GM21367 (cell line): ENCODE data around the gene GANC.
"Not testable (repeated sequence)": the region's sequence is repeated elsewhere in the genome, so short reads cannot be mapped to it uniquely, and the experiment has no call there.

Experiments used
- ATAC-seq: cut with Tn5 transposase; IDR thresholded peaks from one replicate; pipeline ENCODE4 v1.9.1; 2021; ENCODE audit not compliant: unreplicated experiment

The GANC gene

DNA sequence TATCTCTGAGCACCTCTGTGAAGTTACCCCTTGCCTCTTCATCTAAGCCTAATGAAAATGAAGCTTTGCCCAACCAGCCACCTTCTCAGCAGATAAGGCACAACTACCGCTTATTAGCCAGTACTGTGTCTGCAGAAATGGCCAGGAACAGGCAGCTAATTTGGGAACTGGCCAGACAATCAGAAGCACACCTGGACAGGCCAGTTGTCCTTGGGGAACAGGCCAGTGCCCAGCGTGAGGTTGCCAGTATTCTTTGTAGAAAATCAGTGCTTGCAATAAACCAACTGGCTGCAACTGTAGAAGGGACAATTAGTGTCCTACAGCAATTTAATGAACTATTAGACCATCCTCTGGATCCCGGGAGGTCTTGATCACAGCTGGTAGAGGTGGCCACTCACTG is 10.7 kb downstream of the GANC start:
- ATAC-seq, result no peak

DNA sequence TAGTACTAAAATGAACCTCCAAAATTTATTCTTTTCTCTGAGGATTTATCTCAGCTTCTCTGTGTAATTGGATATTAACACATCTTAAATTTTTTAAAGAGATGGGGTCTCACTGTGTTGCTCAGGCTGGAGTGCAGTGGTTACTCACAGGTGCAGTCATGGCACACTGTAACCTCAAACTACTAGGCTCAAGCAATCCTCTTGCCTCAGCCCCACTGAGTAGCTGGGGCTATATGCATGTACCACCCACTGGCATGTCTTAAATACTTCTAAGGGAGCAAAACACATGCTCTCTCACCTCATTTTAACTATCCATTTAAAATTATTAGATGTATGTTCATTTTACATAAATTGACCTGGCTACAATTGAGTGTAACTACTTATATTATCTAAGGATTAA is 11.6 kb downstream of the GANC start:
- ATAC-seq, result no peak

DNA sequence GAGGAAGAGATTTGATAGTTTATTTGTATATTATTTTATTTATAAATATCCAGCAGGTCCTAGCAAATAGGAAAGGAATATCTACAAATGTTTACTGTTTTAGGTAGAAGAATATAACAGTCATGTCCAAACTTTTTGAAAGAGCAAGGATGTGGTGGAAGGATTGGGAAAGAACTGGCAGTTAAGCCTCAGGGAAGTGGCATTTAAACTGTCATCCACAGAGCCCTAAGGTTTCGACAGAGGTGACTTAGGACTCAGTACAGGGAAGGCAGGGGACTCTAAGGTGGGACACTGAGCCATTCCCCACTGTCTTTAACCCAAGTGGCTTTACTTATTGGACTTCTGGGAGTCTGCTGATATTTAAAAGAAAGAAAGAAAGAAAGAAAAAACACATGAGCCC is 12.0 kb downstream of the GANC start:
- no peak for ATAC-seq

DNA sequence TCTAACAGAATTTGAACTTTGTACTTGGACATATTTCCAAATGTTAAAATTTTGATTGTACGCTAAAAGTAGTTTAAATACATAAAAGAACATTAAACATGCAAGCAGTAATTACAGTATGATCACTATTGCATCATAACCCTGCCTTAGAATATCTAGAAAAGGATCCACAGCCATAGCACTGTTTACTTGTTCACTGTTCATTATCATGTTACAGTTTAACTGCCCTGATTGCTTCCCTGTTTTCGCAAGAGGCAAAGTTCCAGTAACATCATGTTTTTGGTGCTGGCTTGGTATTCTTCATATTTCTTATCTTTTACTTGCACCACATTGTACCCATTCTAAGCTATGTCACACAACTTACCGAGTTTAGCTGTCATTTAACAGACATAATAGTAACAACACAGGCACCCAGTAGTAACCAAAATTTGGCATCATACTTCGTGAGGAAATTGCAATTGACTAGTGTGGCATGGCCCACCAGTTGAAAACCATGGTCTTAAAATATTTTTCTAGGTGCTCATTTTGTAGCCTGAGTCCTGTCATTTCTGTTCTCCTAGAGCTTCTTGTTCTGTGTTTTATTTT is 13.5 kb downstream of the GANC start:
- no peak for ATAC-seq

DNA sequence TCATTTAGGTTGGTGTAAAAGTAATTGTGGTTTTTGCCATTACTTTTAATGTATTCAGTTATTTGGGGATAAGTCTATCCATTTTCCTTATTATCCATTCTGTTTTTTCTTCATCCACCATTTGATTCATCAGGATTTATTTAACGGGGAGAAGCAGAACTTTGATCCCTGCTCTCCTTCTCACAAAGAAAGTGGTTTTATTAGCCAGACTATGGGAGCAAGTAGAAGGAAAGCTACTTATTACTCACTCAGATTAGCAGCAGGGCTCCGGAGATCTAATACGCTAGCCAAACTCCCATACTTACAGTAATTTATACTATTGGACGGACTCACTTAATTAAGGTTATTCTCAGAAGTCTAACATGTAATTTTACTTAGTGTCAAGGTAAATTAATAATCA is 14.9 kb downstream of the GANC start:
- no peak for ATAC-seq

DNA sequence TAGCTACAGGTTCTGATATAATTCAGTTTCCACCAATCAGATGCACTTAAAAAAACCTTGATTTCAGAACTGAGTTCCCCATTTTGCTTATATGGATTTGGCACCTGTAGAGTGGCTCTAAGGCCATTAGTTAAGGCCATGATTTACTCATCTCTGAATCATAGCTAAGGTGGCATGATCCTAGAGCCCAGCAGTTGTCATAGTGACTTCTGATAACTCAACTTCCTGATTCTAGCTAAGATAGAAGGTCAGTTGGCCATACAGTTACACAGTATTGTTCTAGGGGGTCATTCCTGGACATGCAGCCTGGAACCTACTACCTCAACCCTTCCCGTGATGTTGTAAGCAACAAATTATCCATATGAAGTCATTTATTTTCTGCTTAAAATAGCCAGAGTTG is 16.2 kb downstream of the GANC start:
- ATAC-seq, result no peak

DNA sequence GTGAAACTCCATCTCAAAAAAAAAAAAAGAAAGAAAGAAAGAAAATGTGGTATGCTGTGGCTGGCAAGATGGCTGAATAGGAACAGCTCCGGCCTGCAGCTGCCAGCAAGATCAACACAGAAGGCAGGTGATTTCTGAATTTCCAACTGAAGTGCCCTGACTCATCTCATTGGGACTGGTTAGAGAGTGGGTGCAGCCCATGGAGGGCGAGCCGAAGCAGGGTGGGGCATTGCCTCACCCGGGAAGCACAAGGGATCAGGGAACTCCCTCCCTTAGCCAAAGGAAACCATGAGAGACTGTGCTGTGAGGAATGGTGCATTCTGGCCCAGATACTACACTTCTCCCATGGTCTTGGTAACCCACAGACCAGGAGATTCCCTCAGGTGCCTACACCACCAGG is 28.0 kb downstream of the GANC start:
- ATAC-seq, result not testable (repeated sequence)

DNA sequence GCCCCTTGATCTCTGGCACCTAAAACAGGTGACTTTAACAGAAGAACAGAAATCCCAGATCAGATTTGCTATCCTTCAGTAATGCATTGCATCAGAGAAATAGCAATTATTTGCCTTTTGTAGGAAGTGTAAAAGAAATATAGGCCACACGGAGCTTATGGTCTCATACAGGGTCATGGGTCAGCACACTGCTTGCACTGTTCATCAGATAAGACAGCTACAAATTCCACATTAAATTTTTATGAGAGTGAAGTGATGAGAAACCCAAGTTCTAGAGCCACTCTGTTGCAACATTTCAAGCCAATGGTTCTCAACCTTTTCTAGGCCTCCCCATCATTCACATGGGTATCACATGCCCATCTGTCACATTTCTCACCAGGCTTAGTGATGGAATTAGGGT is 33.7 kb downstream of the GANC start:
- ATAC-seq, result no peak

DNA sequence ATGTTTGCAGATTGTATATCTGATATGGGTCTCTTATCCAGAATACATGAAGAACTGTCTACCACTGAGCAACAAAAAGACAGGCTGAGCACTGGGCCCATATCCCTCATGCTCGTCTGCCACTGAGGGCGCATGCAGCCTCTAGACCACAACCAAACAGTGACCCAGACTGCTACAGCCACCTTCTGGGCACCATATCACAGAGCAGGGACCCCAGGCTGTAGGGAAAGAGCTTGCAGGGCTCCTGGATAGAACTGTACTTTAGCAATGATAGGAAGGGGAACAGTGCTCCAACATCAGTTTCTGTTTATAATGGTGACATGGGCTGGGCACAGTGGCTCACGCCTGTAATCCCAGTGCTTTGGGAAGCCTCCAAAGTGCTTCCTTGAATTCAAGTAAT is 40.5 kb downstream of the GANC start:
- no peak for ATAC-seq

DNA sequence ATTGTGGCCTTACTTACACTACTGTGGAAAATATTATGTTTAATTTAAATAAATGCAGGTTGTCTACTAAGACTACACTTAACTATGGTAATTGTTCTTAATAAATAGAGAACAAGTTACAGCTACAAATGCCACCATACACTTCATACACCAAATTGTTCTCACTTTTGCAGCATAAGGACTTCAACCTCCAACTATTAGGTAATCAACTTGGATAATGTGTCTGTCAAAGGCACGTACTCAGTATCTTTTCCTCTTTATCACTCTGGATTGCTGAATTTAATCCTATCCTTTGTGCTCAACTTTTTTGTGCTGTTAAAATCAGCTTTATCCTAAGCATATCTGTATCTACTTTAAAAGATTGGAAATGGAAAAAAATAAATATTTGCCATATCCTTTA is 41.8 kb downstream of the GANC start:
- ATAC-seq, result no peak

DNA sequence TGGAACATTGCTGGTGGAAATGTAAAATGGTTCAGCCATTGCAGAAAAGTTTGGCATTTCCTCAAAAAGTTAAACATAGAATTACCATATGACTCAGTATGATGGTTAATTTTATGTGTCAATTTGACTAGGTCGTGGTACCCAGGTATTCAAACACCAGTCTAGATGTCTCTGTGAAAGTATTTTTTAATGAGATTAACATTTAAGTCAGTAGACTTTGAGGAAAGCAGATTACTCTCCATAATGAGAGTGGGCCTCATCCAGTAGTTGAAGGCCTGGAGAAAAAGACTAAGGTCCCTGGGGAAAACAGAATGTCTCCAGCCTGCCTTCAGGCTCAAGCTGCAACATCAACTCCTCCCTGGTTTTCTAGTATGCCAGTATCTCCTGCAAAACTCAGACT is 42.5 kb downstream of the GANC start:
- no peak for ATAC-seq

DNA sequence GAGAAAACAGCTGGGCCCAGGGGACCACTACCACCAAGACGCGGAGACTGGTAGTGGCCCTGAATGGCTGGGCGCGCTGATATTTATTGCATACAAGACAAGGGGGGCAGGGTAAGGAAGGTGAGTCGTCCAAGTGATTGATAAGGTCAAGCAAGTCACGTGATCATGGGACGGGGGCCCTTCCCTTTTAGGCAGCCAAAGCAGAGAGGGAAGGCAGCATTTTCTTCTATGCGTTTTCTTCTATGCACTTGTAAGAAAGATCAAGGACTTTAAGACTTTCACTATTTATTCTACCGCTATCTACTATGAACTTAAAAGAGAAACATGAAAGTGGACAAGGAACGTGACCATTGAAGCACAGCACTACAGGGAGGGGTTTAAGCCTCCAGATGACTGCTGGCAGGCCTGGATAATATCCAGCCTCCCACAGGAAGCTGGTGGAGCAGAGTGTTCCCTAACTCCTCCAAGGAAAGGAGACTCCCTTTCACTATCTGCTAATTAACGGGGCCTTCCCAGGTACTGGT is 43.3 kb downstream of the GANC start:
- not testable (repeated sequence) for ATAC-seq

DNA sequence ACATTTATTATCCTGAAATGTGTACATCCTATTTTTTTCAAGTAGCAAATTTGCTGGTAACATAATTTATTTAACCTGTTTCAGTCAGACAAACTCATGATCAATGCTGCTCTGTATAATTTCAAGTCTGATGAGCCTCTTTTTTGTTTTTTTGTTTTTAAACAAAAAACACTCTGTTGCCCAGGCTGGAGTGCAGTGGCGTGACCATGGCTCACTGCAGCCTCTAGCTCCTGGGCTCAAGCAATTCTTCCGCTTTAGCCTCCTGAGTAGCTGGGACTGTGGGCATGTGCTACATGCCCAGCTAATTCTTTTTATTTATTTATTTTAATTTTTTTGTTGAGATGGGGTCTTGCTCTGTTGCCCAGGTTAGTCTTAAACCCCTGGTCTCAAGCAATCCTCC is 46.2 kb downstream of the GANC start:
- ATAC-seq, result no peak

DNA sequence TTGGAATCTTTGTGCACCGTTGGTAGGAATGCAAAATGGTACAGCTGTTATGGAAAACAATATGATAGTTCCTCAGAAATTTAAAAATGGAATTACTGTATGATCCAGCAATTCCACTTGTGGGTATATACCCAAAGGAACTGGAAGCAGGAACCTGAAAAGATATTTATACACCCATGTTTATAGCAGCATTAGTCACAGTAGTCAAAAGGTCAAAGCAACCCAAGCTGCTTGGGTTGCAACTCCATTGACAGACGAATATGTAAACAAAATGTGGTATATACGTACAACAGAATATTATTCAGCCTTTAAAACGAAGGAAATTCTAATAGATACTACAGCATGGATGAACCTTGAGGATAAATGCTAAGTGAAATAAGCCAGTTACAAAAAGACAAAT is 51.3 kb downstream of the GANC start:
- ATAC-seq, result no peak

DNA sequence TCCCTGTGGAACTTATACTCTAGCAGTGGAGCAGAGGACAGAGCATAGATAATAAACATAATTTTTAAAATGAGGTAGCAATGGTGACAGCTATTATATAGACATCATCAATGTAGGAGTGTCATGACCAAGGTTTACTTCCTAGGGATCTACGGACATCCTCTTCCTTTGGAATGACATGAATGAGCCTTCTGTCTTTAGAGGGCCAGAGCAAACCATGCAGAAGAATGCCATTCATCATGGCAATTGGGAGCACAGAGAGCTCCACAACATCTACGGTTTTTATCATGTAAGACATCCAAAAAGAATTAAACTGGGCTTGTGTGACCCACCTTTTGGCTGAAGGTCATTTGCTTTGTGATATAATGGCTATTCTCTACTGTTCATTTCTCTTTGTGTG is 56.2 kb downstream of the GANC start:
- ATAC-seq, result no peak

DNA sequence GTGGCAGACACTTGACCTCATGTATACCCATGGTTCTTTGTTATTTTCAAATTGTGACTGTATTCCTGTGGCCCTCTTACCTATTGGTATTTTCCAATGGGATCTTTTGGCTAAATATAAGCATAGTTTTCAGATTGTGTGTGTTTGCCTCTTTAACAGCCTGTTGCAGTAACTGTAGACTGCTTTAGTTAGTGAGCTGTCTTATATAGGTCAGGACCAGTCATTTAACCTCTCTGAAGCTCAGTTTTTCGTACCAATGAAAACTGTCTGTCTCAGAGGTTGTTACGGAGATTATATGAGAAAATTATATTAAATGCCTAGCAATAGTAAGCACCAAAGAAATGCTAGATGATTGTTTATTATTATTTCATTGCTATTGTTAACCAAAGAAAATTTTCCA is 57.0 kb downstream of the GANC start:
- ATAC-seq, result no peak

DNA sequence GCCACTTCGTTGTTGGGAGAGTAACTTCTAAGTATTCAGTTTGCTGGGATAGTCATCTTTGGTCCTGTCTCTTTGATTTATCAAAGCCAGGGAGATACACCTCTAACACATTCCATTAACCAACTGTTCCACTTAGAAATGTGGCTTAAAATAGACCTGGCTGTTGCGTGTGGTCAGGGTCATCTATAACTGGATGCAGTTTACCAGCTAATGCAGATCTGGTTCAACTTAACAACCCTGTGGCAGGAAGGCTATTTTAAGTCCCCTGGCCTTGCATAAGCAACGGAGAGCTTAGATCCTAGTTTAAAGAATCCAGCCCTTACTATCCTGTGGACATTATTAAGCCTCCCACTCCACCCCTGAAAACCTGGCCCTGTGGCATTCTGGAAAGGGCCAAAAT is 58.2 kb downstream of the GANC start:
- no peak for ATAC-seq

DNA sequence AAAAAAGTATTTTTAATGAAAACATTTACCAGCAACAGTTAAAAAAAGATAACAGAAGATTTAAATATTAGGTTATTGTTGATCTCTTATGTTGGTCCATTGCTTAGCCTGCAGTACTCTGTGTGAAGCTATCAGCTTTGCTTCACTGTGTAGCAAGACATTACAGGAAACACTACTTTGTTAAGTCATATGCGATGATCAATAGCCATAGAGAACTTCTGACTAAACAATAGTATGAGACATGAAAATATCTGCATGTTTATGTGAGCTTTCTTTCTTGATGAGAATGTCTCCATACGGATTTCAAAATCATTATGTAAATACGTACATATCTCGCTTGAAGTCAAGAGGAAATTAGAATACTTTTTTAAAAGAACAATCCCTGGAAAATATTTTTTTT is 59.3 kb downstream of the GANC start:
- no peak for ATAC-seq

DNA sequence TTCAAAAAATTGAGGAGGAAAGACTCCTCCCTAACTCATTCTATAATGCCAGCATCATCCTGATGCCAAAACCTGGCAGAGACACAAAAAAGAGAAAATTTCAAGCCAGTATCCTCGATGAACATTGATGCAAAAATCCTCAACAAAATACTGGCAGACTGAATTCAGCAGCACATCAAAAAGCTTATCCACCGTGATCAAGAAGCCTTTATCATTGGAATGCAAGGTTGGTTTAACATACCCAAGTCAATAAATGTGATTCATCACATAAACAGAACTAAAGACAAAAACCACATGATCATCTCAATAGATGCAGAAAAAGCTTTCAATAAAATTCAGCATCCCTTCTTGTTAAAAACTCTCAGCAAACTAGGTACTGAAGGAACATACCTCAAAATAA is 62.1 kb downstream of the GANC start:
- no peak for ATAC-seq

DNA sequence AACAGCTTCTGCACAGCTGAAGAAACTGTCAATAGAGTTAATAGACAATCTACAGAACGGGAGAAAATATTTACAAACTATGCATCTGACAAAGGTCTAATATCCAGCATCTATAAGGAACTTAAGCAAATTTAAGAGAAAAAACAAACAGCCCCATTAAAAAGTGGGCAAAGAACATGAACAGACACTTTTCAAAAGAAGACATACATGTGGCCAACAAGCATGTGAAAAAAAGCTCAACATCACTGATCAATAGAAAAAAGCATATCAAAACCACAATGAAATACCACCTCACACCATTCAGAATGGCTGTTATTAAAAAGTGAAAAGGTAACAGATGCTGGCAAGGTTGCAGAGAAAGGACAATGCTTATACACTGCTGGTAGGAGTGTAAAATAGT is 63.6 kb downstream of the GANC start:
- ATAC-seq, result not testable (repeated sequence)

DNA sequence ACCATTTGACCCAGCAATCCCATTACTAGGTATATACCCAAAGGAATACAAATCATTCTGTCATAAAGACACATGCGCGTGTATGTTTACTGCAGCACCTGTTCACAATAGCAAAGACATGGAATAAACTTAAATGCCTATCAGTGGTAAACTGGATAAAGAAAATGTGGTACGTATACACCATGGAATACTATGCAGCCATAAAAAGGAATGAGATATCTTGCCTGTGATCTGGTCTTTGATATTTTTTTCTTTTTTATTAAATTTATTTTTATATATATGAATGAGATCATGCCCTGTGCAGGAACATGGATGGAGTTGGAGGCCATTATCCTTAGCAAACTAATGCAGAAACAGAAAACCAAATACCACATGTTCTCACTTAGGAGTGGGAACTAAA is 64.1 kb downstream of the GANC start:
- ATAC-seq, result not testable (repeated sequence)

DNA sequence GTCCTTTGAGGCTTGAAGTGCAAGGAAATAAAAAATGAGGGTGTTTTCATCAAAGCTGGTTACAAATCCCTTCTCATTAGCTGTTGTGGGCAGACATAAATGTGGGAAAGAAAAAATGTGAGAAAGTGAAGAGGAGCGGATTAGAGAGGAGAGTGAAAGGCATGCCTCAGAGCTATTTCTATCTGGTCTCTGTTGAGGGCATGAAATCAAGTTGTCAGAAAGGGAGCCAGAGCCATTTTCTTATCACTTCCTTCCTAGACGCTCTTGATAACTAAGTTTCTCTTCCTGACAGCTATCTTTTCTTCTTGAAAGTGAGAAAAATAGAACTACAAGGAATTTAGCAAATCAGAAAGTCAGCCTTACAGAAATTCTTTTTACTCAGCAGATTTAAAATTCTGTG is 65.5 kb downstream of the GANC start:
- ATAC-seq, result no peak

DNA sequence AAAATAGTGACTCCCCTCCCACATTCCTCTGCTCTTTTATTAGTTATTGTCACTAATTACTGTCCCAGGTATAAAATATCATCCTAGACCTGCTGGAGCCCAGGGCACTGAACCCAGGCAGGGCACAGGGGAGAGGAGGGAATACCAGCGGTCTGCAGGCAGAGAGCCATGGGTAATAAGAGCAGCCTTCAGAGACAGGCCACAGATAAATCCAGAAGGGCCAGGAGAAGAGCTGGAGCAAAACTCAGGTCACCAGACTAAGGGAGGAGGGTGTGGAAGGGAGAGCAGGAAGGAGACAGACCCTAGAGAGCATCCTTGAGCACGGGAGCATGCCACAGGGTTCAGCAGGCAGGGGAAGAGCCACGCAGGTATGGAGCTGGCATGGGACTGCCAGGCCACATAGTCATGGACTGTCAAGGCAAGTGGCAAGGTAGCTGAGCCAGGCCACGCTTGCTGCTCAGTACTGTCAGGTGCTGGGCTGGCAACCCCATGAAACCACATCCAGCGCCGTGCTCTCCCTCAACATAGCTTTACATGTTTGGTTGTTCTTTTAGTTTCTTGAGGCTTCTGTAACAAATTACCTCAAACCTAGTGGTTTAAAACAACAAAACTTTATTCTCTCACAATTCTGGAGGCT is 70.7 kb downstream of the GANC start:
- no peak for ATAC-seq
